K562 (cell line): ENCODE results near the gene MPRIP.

Experiments
- BHLHE40 ChIP-seq: IDR thresholded peaks from 2 replicates; pipeline ENCODE4 v1.6.1; 2011; ENCODE audit warnings: low read length, improper control_type of control experiment
- CEBPB ChIP-seq: fragments of 450-650 bp; IDR thresholded peaks from 2 replicates; pipeline ENCODE4 v1.6.1; 2016; ENCODE audit warnings: missing genetic modification characterization, missing compliant biosample characterization
- ZNF24 ChIP-seq: fragments of 450-650 bp; IDR thresholded peaks from 2 replicates; pipeline ENCODE4 v1.6.1; 2016
- TF ChIP-seq, protein P1 (sequence below), 2 experiments: IDR thresholded peaks; 2 replicates each; pipeline ENCODE4 v1.6.1; 2012; ENCODE audit warnings: improper control_type of control experiment in 2 of 2, low read depth in 2 of 2, low read length in 2 of 2, borderline replicate concordance in 1 of 2

DNA sequence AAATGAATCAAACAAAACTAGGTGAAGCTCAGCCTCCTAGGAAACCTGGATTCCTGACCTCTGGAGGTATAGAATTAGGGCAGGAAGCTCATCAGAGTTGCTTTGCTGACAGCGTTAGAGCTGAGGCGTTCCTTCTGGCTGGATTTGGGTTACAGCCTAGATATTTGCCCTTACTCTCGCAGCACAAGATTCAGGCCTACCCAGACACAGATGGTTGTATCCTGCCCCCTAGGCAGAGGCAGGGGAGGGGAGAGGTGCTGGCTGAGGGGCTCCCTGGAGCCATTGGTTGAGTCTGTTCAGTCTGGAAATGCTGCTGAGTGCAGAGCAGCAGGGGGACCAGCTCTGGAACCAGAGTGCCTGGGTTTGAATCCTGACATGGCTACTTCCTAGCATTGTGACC, 78.4 kb downstream of the MPRIP start:
- TF ChIP-seq BHLHE40 = no peak
- TF ChIP-seq CEBPB (tag) = no peak
- no peak for TF ChIP-seq ZNF24
- TF ChIP-seq, protein P1, sequence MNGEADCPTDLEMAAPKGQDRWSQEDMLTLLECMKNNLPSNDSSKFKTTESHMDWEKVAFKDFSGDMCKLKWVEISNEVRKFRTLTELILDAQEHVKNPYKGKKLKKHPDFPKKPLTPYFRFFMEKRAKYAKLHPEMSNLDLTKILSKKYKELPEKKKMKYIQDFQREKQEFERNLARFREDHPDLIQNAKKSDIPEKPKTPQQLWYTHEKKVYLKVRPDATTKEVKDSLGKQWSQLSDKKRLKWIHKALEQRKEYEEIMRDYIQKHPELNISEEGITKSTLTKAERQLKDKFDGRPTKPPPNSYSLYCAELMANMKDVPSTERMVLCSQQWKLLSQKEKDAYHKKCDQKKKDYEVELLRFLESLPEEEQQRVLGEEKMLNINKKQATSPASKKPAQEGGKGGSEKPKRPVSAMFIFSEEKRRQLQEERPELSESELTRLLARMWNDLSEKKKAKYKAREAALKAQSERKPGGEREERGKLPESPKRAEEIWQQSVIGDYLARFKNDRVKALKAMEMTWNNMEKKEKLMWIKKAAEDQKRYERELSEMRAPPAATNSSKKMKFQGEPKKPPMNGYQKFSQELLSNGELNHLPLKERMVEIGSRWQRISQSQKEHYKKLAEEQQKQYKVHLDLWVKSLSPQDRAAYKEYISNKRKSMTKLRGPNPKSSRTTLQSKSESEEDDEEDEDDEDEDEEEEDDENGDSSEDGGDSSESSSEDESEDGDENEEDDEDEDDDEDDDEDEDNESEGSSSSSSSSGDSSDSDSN (IDR thresholded peaks at IDR 0.05; ENCODE audit: borderline replicate concordance in 1 of 2, low read depth in 2 of 2, low read length in 2 of 2) = no peak
